RWPE1 (cell line): ENCODE results near the gene TNFAIP8.
A peak's percentile ranks its signal among the peaks of the same experiment; 100 is the strongest.

ENCODE experiments used
- CTCF ChIA-PET: fragments of 350-600 bp; sonication (Branson Sonifier 250); formaldehyde crosslinking; extraction: SDS; loops from one replicate; lab custom pipeline; 2021; lab: Yijun Ruan, JAX
- POLR2A ChIA-PET: fragments of 400-600 bp; formaldehyde crosslinking; extraction: SDS; loops from one replicate; lab custom pipeline; 2020; ENCODE audit warnings: antibody characterized with exemption; ENCODE audit not compliant: low non-redundant PET; lab: Yijun Ruan, JAX
- DNase-seq: peaks from one replicate; pipeline ENCODE4 v3.0.0; 2012; ENCODE audit warnings: low spot score
- H3K27ac ChIP-seq: fragments of 450-650 bp; 2 replicates; pipeline ENCODE4 v1.5.1; 2017
- CTCF ChIP-seq: fragments of 450-650 bp; conservative IDR thresholded peaks from 2 replicates; pipeline ENCODE4 v1.5.1; 2017; ENCODE audit warnings: low read depth, mild to moderate bottlenecking

TNFAIP8 gene

DNA sequence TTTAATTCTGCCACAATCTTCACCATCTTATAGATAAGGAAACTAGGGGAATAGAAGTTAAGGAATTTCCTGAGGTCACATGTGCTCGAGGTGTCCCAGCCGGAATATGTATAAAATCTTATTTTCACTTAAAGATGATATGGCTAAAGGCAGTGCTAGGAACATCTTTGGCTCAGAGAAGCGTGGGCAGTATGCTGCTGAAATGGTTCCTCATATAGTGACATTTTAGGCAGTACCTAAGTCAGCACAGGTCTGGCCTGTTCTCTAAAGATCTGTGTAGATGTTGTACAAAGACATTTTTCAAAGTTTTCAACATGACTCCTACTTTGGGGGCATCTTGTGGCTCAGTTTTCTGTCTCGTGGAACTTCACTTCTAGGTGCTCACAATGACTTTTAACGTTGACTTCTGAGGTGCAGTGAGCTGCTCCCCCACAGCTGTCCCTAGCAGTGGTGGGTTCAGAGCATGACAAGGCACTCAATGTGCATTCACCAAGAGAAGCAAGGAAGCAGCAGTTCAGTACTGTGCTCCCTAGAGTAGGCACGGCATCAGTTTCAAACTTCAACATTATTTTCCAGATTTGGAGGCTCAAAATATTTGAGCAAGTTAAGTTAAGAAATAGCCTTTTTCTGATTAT is 40.3 kb downstream of the TNFAIP8 start:
- no peak for DNase-seq
- H3K27ac ChIP-seq, result peak overlapping the region; percentile 37
- POLR2A ChIA-PET, result no interaction called here
- CTCF ChIA-PET, result interaction anchor here (0.9 kb wide), 1 partner anchor 106 kb away, joined by 3 read pairs; no protein-coding TSS in a partner anchor
- TF ChIP-seq CTCF, result no peak

- CTCF ChIA-PET, result interaction anchor here (0.6 to 1.0 kb wide), 3 partner anchors 14 to 410 kb away, joined by 3 to 7 read pairs (median 4); no protein-coding TSS in a partner anchor
Measured at GRCh38 chr5:119397518-119398380, 41.9 kb downstream of the TNFAIP8 start.

DNA sequence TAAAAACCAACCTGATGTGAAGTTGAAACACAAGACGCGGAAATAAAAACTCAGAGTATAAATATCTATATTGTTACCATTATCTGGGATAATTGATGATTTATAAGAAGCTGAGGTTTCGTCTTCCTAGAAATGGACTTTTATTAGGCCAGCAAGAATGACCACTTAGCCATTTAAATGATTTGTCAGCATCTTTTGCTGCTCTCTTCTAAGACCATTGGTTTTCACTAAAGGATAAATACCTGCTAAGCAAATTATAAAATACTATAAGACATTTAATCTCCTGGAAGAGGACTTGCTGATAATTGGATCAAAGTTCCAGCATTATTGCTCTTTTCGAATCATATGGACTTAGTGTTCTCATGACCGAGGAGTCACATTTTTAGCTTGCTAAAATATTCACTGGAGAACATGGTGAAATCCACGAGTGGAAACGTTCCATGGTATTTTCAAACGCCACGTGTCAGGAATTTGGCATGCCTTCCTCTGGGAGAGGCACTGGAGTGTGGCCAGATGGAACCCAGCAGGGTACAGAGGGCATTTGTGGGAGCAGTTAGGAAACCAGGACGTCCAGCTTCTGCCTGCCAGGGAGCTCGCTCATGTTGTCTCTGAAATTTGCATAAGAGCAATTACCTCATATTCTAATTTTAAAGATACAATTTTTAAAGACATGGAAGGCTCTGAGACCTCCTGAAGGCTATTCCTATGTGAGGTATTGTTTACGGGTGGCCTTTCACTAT is 43.1 kb downstream of the TNFAIP8 start:
- H3K27ac ChIP-seq, result peak overlapping the region; percentile 63
- CTCF ChIA-PET, result interaction anchor here (4.2 kb wide), 1 partner anchor 13 kb away, joined by 14 read pairs; no protein-coding TSS in a partner anchor
- no peak for DNase-seq
- POLR2A ChIA-PET, result no interaction called here
- no peak for TF ChIP-seq CTCF

More at GRCh38 chr5:119397518-119398380, 41.9 kb downstream of the TNFAIP8 start:
- POLR2A ChIA-PET, result no interaction called here
- DNase-seq, result peak; percentile 73
- TF ChIP-seq CTCF, result no peak
- peak overlapping the region; percentile 63 for H3K27ac ChIP-seq

DNA sequence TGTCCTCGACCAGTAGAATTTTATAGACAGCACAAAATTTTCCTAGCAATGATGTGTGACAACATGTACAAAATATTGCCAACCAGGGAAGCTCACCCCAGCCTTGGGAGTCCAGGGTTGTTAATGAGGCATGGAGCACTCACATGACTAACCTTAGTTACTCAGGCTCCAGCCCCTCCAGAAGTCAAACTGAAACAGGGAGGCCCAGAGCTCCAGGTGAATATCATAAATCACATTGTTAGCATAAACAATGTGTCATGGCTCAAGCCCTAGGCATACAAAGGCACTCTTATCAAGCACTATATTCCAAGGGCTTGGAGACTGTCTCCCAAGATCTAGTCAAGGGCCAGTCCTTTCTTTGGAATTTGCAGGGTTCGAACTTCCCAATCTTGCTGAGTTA is 44.4 kb downstream of the TNFAIP8 start:
- DNase-seq, result peak; percentile 54
- ChIA-PET POLR2A (no interaction called here), CTCF (interaction anchor here (0.6 to 4.2 kb wide), 3 partner anchors 12 to 179 kb away, joined by 3 to 14 read pairs (median 4); no protein-coding TSS in a partner anchor)
- no peak for TF ChIP-seq CTCF
- no peak overlapping the region for H3K27ac ChIP-seq

- TF ChIP-seq CTCF, result no peak
- ChIA-PET POLR2A (no interaction called here), CTCF (interaction anchor here (0.6 to 4.2 kb wide), 4 partner anchors 10 to 918 kb away, joined by 3 to 14 read pairs (median 4); no protein-coding TSS in a partner anchor)
- no peak overlapping the region for H3K27ac ChIP-seq
- DNase-seq, result no peak
Measured at GRCh38 chr5:119402081-119402480, 46.3 kb downstream of the TNFAIP8 start.

- H3K27ac ChIP-seq, result no peak overlapping the region
- no peak for TF ChIP-seq CTCF
- ChIA-PET CTCF (interaction anchor here (0.6 to 4.2 kb wide), 2 partner anchors 9 to 408 kb away, joined by 4 to 14 read pairs; no protein-coding TSS in a partner anchor), POLR2A (no interaction called here)
- no peak for DNase-seq
Measured at GRCh38 chr5:119402555-119402954, 46.7 kb downstream of the TNFAIP8 start.
